Endodermal cell (in vitro differentiated cells): ENCODE results near the gene PRR5L. TPM values are rescaled to one million over a fixed set of nuclear protein-coding genes. Genes with fewer than 3 reads are reported as not detected.

Source experiments
- DNase-seq: peaks from one replicate; pipeline ENCODE4 v3.0.0-alpha.2; 2017
- H3K27ac ChIP-seq: 2 replicates; pipeline ENCODE4 v1.5.1; 2013; ENCODE audit warnings: mild to moderate bottlenecking, low read depth, low read length, moderate library complexity
- H3K27me3 ChIP-seq: 2 replicates; pipeline ENCODE4 v1.6.1; 2013; ENCODE audit warnings: mild to moderate bottlenecking, low read length, moderate library complexity; ENCODE audit not compliant: insufficient read depth, control insufficient read depth, poor library complexity, severe bottlenecking
- H3K36me3 ChIP-seq: 2 replicates; pipeline ENCODE4 v1.7.0; 2013; ENCODE audit warnings: mild to moderate bottlenecking, low read length, moderate library complexity; ENCODE audit not compliant: control insufficient read depth, insufficient read depth
- H3K4me1 ChIP-seq: one replicate; pipeline ENCODE4 v1.7.0; 2013; ENCODE audit warnings: low read length; ENCODE audit not compliant: control insufficient read depth, insufficient read depth
- H3K4me3 ChIP-seq: 2 replicates; pipeline ENCODE4 v1.5.1; 2013; ENCODE audit warnings: mild to moderate bottlenecking, low read length, moderate library complexity
- H3K9ac ChIP-seq: 2 replicates; pipeline ENCODE4 v1.6.1; 2013; ENCODE audit warnings: mild to moderate bottlenecking, low read length, moderate library complexity; ENCODE audit not compliant: poor library complexity, severe bottlenecking; ENCODE audit errors: extremely low read depth
- H3K9me3 ChIP-seq: 2 replicates; pipeline ENCODE4 v1.6.1; 2013; ENCODE audit warnings: mild to moderate bottlenecking, low read length, moderate library complexity; ENCODE audit not compliant: control insufficient read depth
- H3K27ac Mint-ChIP-seq: 2 replicates; pipeline ENCODE4 v1.8.0; 2020; ENCODE audit warnings: mixed read lengths
- H3K27me3 Mint-ChIP-seq: 2 replicates; pipeline ENCODE4 v1.8.0; 2021; ENCODE audit warnings: mild to moderate bottlenecking, mixed read lengths; ENCODE audit not compliant: insufficient read depth
- H3K36me3 Mint-ChIP-seq: 2 replicates; pipeline ENCODE4 v1.8.0; 2020; ENCODE audit warnings: low read depth, mixed read lengths
- H3K4me1 Mint-ChIP-seq: 2 replicates; pipeline ENCODE4 v1.8.0; 2020; ENCODE audit warnings: mixed read lengths
- H3K4me3 Mint-ChIP-seq: 2 replicates; pipeline ENCODE4 v1.8.0; 2020; ENCODE audit warnings: mild to moderate bottlenecking, moderate library complexity, mixed read lengths
- H3K9me3 Mint-ChIP-seq: 2 replicates; pipeline ENCODE4 v1.8.0; 2020; ENCODE audit warnings: mild to moderate bottlenecking, mixed read lengths
- CTCF ChIP-seq: fragments of 200-600 bp; sonication (generic); conservative IDR thresholded peaks from 2 replicates; pipeline ENCODE4 v1.5.0; 2021; ENCODE audit warnings: antibody characterized with exemption, mild to moderate bottlenecking
- WGBS, 2 experiments: methylation state at CpG; one replicate each; pipeline versions ENCODE4 v1.1.5 to v1.1.7; 2013; ENCODE audit warnings: missing lambda C conversion rate in 2 of 2, mixed read lengths in 1 of 2; ENCODE audit not compliant: insufficient coverage in 1 of 2, insufficient read length in 1 of 2; 5-methylcytosine and 5-hydroxymethylcytosine counted together
- total RNA-seq, 2 donors: library from RNA; stranded (reverse); fragmentation: NEBNext Ultra II Directional in 1 of 2; extraction: Animal tissue kit (Norgen Biotek cat#: 25700) in 1 of 2; gene quantifications; 2 replicates in 1 of 2; 3 replicates in 1 of 2; pipeline ENCODE4 v1.2.1, GENCODE V29; 2021

PRR5L gene
- total RNA-seq, 2 donors from 2014 or later: 5.3 to 7.2 TPM

GRCh38 chr11:36437413-36437812 is 141.3 kb downstream of the PRR5L start:
- no peak overlapping the region for H3K27ac ChIP-seq
- peaks cover 6% of the 10 kb centered on the region for H3K36me3 ChIP-seq
- no peak overlapping the region for H3K4me3 ChIP-seq
- 92% methylated on average over 3 of the region's 3 CpGs; no CpG with 5 or more reads in 1 of the 2 experiments for WGBS, 2 experiments
- no peak for DNase-seq
- H3K9me3 Mint-ChIP-seq: peaks cover 10% of the 10 kb centered on the region
- H3K4me1 Mint-ChIP-seq: peaks cover 4% of the 10 kb centered on the region
- no peak for TF ChIP-seq CTCF
- no peak overlapping the region for H3K27ac Mint-ChIP-seq
- H3K9me3 ChIP-seq: peaks cover 13% of the 10 kb centered on the region
- no peaks in the 10 kb centered on the region for H3K36me3 Mint-ChIP-seq
- peaks cover 5% of the 10 kb centered on the region for H3K27me3 ChIP-seq
- H3K4me1 ChIP-seq: no peaks in the 10 kb centered on the region
- H3K4me3 Mint-ChIP-seq: no peak overlapping the region
- H3K9ac ChIP-seq: no peak overlapping the region
- peaks cover 42% of the 10 kb centered on the region for H3K27me3 Mint-ChIP-seq

- 80 to 95% methylated on average over 2 to 4 of the region's 5 CpGs for WGBS, 2 experiments
- H3K9me3 Mint-ChIP-seq: peaks cover 10% of the 10 kb centered on the region
- no peak overlapping the region for H3K4me3 ChIP-seq
- peaks cover 6% of the 10 kb centered on the region for H3K36me3 ChIP-seq
- no peak overlapping the region for H3K4me3 Mint-ChIP-seq
- no peaks in the 10 kb centered on the region for H3K36me3 Mint-ChIP-seq
- DNase-seq: no peak
- H3K4me1 ChIP-seq: no peaks in the 10 kb centered on the region
- no peak overlapping the region for H3K27ac Mint-ChIP-seq
- H3K9ac ChIP-seq: no peak overlapping the region
- H3K27ac ChIP-seq: no peak overlapping the region
- H3K9me3 ChIP-seq: peaks cover 13% of the 10 kb centered on the region
- H3K4me1 Mint-ChIP-seq: peaks cover 4% of the 10 kb centered on the region
- H3K27me3 ChIP-seq: peaks cover 5% of the 10 kb centered on the region
- TF ChIP-seq CTCF: no peak
- H3K27me3 Mint-ChIP-seq: peaks cover 38% of the 10 kb centered on the region
Observed at GRCh38 chr11:36438126-36438525, 142.0 kb downstream of the PRR5L start.

GRCh38 chr11:36441610-36442208 is 145.6 kb downstream of the PRR5L start:
- no peaks in the 10 kb centered on the region for H3K27me3 ChIP-seq
- H3K27ac ChIP-seq: no peak overlapping the region
- Mint-ChIP-seq H3K27ac (no peak overlapping the region), H3K9me3 (peaks cover 5% of the 10 kb centered on the region), H3K27me3 (peaks cover 23% of the 10 kb centered on the region), H3K4me1 (no peaks in the 10 kb centered on the region), H3K4me3 (no peak overlapping the region), H3K36me3 (no peaks in the 10 kb centered on the region)
- no peak overlapping the region for H3K4me3 ChIP-seq
- H3K9me3 ChIP-seq: no peaks in the 10 kb centered on the region
- no peaks in the 10 kb centered on the region for H3K36me3 ChIP-seq
- TF ChIP-seq CTCF: no peak
- 83% methylated on average over 2 of the region's 2 CpGs; no CpG with 5 or more reads in 1 of the 2 experiments for WGBS, 2 experiments
- no peak for DNase-seq
- H3K4me1 ChIP-seq: no peaks in the 10 kb centered on the region
- no peak overlapping the region for H3K9ac ChIP-seq
